ENCODE results near the gene PALS2. TPM values are rescaled to one million over a fixed set of nuclear protein-coding genes. Genes with fewer than 3 reads are reported as not detected.

The PALS2 gene
- total and polyA plus RNA-seq, 2 donors (not counting 3 experiments of a cell fraction or from before 2014, with no cell fraction given), result 4.3 to 23.6 TPM

- Histone ChIP-seq H3K9me3 (replicated peaks; ENCODE audit: control insufficient read depth, insufficient read depth, low read length) (no peaks in the 10 kb centered on the region), H3K4me1 (ENCODE audit: control insufficient read depth, extremely low read depth, insufficient read depth, low read length) (peaks cover 17% of the 10 kb centered on the region), H3K79me2 (ENCODE audit: control insufficient read depth, insufficient read depth, low read length) (peaks cover 40% of the 10 kb centered on the region), H3K4me2 (ENCODE audit: insufficient read depth, low read length) (peak overlapping the region; percentile 85), H3K27ac (ENCODE audit: insufficient read depth, low read depth, low read length) (peak overlapping the region; percentile 15), H3K27me3 (ENCODE audit: control insufficient read depth in 2 of 2, insufficient read depth in 2 of 2, low read length in 2 of 2) (peaks cover 20 to 23% of the 10 kb centered on the region in 2 experiments), H3K9ac (replicated peaks; ENCODE audit: extremely low read depth, insufficient read depth, low read length) (peak overlapping the region; percentile 79), H3K36me3 (ENCODE audit: control insufficient read depth in 2 of 2, extremely low read depth in 1 of 2, insufficient read depth in 2 of 2, low read length in 2 of 2) (no peaks in the 10 kb centered on the region), H4K20me1 (replicated peaks; ENCODE audit: control insufficient read depth, extremely low read depth, insufficient read depth, low read length) (peaks cover 2% of the 10 kb centered on the region), H2AFZ (ENCODE audit: low read depth, low read length) (peak overlapping the region; percentile 92), H3K4me3 (replicated peaks in 1 of 3; ENCODE audit: insufficient read depth in 1 of 3, low read depth in 1 of 3, low read length in 3 of 3) (peak overlapping the region; percentile 63 to 92 (median 73)), H3K9me1 (replicated peaks; ENCODE audit: control insufficient read depth, extremely low read depth, insufficient read depth, low read length) (no peaks in the 10 kb centered on the region)
- ChIA-PET POLR2A (interaction anchor here (0.8 kb wide), 1 partner anchor 552 kb away, joined by 4 read pairs; no protein-coding TSS in a partner anchor), CTCF (interaction anchor here (0.8 to 8.1 kb wide), 6 partner anchors 14 to 519 kb away, joined by 3 to 134 read pairs (median 4); partner anchors contain the start of gene GSDME)
- dilution Hi-C loops (cut with MboI; ENCODE audit: extremely low pct_ligation_motif_present, low sequenced_read_pairs), result no loop called here
- intact Hi-C loops (cut with micrococcal nuclease), result loop anchor here (2.0 to 10.0 kb wide), 3 partner anchors 154 to 999 kb away; partner anchors contain the start of gene GSDME
- peak; percentile 70 for FAIRE-seq
- TF ChIP-seq MYC (IDR thresholded peaks at IDR 0.05; ENCODE audit: low read depth, low read length) (no peak), MAX (IDR thresholded peaks at IDR 0.05; ENCODE audit: insufficient read depth, insufficient read length) (no peak), POLR2A (IDR thresholded peaks at IDR 0.05; ENCODE audit: low read depth, low read length) (no peak), POLR2AphosphoS5 (IDR thresholded peaks at IDR 0.05; ENCODE audit: insufficient read depth, low read depth, low read length) (no peak), FOS (IDR thresholded peaks at IDR 0.05; ENCODE audit: borderline replicate concordance, insufficient read depth, low read length) (no peak), GATA2 (IDR thresholded peaks at IDR 0.05; ENCODE audit: insufficient read depth, insufficient read length, low read depth, low read length) (no peak), EZH2 (IDR thresholded peaks at IDR 0.05; ENCODE audit: borderline replicate concordance, low read depth, low read length, severe bottlenecking) (no peak), JUN (IDR thresholded peaks at IDR 0.05; ENCODE audit: borderline replicate concordance, insufficient read depth, insufficient read length, low read depth) (no peak)
- TF ChIP-seq, protein P1, sequence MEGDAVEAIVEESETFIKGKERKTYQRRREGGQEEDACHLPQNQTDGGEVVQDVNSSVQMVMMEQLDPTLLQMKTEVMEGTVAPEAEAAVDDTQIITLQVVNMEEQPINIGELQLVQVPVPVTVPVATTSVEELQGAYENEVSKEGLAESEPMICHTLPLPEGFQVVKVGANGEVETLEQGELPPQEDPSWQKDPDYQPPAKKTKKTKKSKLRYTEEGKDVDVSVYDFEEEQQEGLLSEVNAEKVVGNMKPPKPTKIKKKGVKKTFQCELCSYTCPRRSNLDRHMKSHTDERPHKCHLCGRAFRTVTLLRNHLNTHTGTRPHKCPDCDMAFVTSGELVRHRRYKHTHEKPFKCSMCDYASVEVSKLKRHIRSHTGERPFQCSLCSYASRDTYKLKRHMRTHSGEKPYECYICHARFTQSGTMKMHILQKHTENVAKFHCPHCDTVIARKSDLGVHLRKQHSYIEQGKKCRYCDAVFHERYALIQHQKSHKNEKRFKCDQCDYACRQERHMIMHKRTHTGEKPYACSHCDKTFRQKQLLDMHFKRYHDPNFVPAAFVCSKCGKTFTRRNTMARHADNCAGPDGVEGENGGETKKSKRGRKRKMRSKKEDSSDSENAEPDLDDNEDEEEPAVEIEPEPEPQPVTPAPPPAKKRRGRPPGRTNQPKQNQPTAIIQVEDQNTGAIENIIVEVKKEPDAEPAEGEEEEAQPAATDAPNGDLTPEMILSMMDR (IDR thresholded peaks at IDR 0.05; ENCODE audit: extremely low read depth in 1 of 2, insufficient read depth in 1 of 2, low read depth in 1 of 2, low read length in 2 of 2), result no peak
- no TSS peak for BruUV-seq (replicated peaks)
- DNase-seq (ENCODE audit: low read depth, low spot score), result peak; percentile 59
These were observed 494 bp downstream of the PALS2 start for GRCh38 chr7:24573554-24574338.
